Panc1 (cell line): ENCODE measurements around the gene SERAC1. TPM values are rescaled to one million over a fixed set of nuclear protein-coding genes. Genes with fewer than 3 reads are reported as not detected.

Experiments used
- ATAC-seq: fragments of 200-7000 bp; cut with Tn5 transposase; 2 replicates; pipeline ENCODE4 v1.9.1; 2020; ENCODE audit warnings: mild to moderate bottlenecking, moderate library complexity
- BruUV-seq: library from RNA; stranded (reverse); fragments of 400-500 nt; replicated peaks from 2 replicates; lab custom pipeline; 2021; lab: Mats Ljungman, UMichigan
- CTCF ChIA-PET: fragments of 300-600 bp; sonication (Branson Sonifier 250); formaldehyde crosslinking; loops from one replicate; lab custom pipeline; 2022; ENCODE audit warnings: antibody characterized with exemption; lab: Charles Lee
- POLR2A ChIA-PET: fragments of 300-600 bp; sonication (Branson Sonifier 250); formaldehyde crosslinking; loops from one replicate; lab custom pipeline; 2022; ENCODE audit warnings: antibody characterized with exemption; lab: Charles Lee
- DNase-seq: peaks from one replicate; pipeline ENCODE4 v3.0.0-alpha.2; 2010; ENCODE audit warnings: low read depth, low spot score
- H3K27ac ChIP-seq: 2 replicates; pipeline ENCODE4 v1.5.1; 2011; ENCODE audit warnings: mild to moderate bottlenecking, low read length, inconsistent platforms
- H3K27me3 ChIP-seq: fragments of 200-500 bp; sonication (Bioruptor generic); 2 replicates; pipeline ENCODE4 v1.6.0; 2014; ENCODE audit warnings: low read length, inconsistent platforms; ENCODE audit not compliant: control insufficient read depth, insufficient read depth
- H3K36me3 ChIP-seq: fragments of 200-500 bp; sonication (Bioruptor generic); 2 replicates; pipeline ENCODE4 v1.5.1; 2014; ENCODE audit warnings: inconsistent platforms, mild to moderate bottlenecking, low read length, moderate library complexity; ENCODE audit not compliant: control insufficient read depth, insufficient read depth
- H3K4me1 ChIP-seq: 2 replicates; pipeline ENCODE4 v1.5.1; 2011; ENCODE audit warnings: inconsistent platforms, mild to moderate bottlenecking, low read length, moderate library complexity; ENCODE audit not compliant: control insufficient read depth, insufficient read depth
- H3K4me3 ChIP-seq, 2 experiments: 2 replicates each; pipeline ENCODE4 v1.5.1; 2011 to 2012; ENCODE audit warnings: low read depth in 2 of 2, low read length in 2 of 2, mild to moderate bottlenecking in 2 of 2, inconsistent platforms in 1 of 2, moderate library complexity in 1 of 2
- H3K9me3 ChIP-seq: fragments of 200-500 bp; sonication (Bioruptor generic); 2 replicates; pipeline ENCODE4 v1.5.1; 2014; ENCODE audit warnings: low read depth, mild to moderate bottlenecking, inconsistent platforms, low read length, moderate library complexity; ENCODE audit not compliant: control insufficient read depth, insufficient read depth
- CTCF ChIP-seq: fragments of 450-650 bp; IDR thresholded peaks from 2 replicates; pipeline ENCODE4 v1.5.1; 2017; ENCODE audit warnings: mild to moderate bottlenecking
- POLR2AphosphoS5 ChIP-seq: IDR thresholded peaks from 2 replicates; pipeline ENCODE4 v1.6.1; 2012; ENCODE audit warnings: mild to moderate bottlenecking, low read depth, low read length, moderate library complexity
- REST ChIP-seq, 2 experiments: IDR thresholded peaks; 2 replicates each; pipeline ENCODE4 v1.6.1; 2011 to 2012; ENCODE audit warnings: low read depth in 2 of 2, control low read depth in 1 of 2, low read length in 1 of 2, mild to moderate bottlenecking in 1 of 2, moderate library complexity in 1 of 2; ENCODE audit not compliant: insufficient read depth in 1 of 2
- SIN3A ChIP-seq: IDR thresholded peaks from 2 replicates; pipeline ENCODE4 v1.6.1; 2012; ENCODE audit warnings: low read depth, mild to moderate bottlenecking, low read length, moderate library complexity, borderline replicate concordance; ENCODE audit not compliant: insufficient read depth
- TCF7L2 ChIP-seq: IDR thresholded peaks from 2 replicates; pipeline ENCODE4 v1.6.1; 2011; ENCODE audit warnings: mild to moderate bottlenecking, low read depth, low read length, inconsistent platforms
- in situ Hi-C: cut with HindIII; loops from 2 replicates; pipeline ENCODE4 v1.10.0; 2016; ENCODE audit warnings: low sequenced_read_pairs, low pct_unique_long_range_greater_than_20kb
- intact Hi-C: fragments of 100-400 bp; cut with micrococcal nuclease; formaldehyde crosslinking; loops from one replicate; pipeline ENCODE4 v1.10.0; 2022; ENCODE audit not compliant: unreplicated experiment
- total RNA-seq: library from RNA; stranded (reverse); gene quantifications from one replicate; pipeline ENCODE4 v1.2.1, GENCODE V29; 2021; ENCODE audit not compliant: unreplicated experiment

The SERAC1 gene
- total RNA-seq, 1 experiment from 2014 or later = 8.2 TPM

- BruUV-seq = no TSS peak
- intact Hi-C loops = no loop called here
- CTCF ChIA-PET = no interaction called here
These were observed 91.5 kb downstream of the SERAC1 start for GRCh38 chr6:158076548-158076947.

GRCh38 chr6:158073776-158074175 lies 94.3 kb downstream of the SERAC1 start:
- H3K27ac ChIP-seq = no peak overlapping the region
- POLR2A ChIA-PET = interaction anchor here (0.7 kb wide), 1 partner anchor 13 kb away, joined by 4 read pairs; no protein-coding TSS in a partner anchor
- intact Hi-C loops = no loop called here

More at GRCh38 chr6:158076548-158076947, 91.5 kb downstream of the SERAC1 start:
- in situ Hi-C loops = no loop called here
- Histone ChIP-seq H3K36me3 (peaks cover 21% of the 10 kb centered on the region), H3K27ac (no peak overlapping the region), H3K4me1 (peaks cover 9% of the 10 kb centered on the region), H3K27me3 (no peaks in the 10 kb centered on the region), H3K4me3 (no peak overlapping the region), H3K9me3 (no peaks in the 10 kb centered on the region)
- POLR2A ChIA-PET = interaction anchor here (0.7 kb wide), 1 partner anchor 47 kb away, joined by 3 read pairs; no protein-coding TSS in a partner anchor
- DNase-seq (no peak), ATAC-seq (no peak)
- no peak for TF ChIP-seq TCF7L2
- TF ChIP-seq SIN3A = no peak
- TF ChIP-seq POLR2AphosphoS5 = no peak
- TF ChIP-seq CTCF = no peak
- no peak for TF ChIP-seq REST (IDR thresholded peaks at IDR 0.05; ENCODE audit: insufficient read depth in 1 of 2, low read depth in 2 of 2, low read length in 1 of 2)

More at GRCh38 chr6:158073776-158074175, 94.3 kb downstream of the SERAC1 start:
- Histone ChIP-seq H3K36me3 (peaks cover 20% of the 10 kb centered on the region), H3K4me3 (no peak overlapping the region), H3K9me3 (no peaks in the 10 kb centered on the region), H3K27me3 (no peaks in the 10 kb centered on the region), H3K4me1 (peaks cover 28% of the 10 kb centered on the region)
- ATAC-seq (no peak), DNase-seq (no peak)
- in situ Hi-C loops = no loop called here
- TF ChIP-seq TCF7L2 (no peak), CTCF (no peak), REST (IDR thresholded peaks at IDR 0.05; ENCODE audit: insufficient read depth in 1 of 2, low read depth in 2 of 2, low read length in 1 of 2) (no peak), SIN3A (no peak), POLR2AphosphoS5 (no peak)
- no TSS peak for BruUV-seq
- CTCF ChIA-PET = interaction anchor here (0.6 kb wide), 2 partner anchors 46 to 80 kb away, joined by 6 to 8 read pairs; no protein-coding TSS in a partner anchor
